ENCODE data around the gene PAPPA.

PAPPA gene

DNA sequence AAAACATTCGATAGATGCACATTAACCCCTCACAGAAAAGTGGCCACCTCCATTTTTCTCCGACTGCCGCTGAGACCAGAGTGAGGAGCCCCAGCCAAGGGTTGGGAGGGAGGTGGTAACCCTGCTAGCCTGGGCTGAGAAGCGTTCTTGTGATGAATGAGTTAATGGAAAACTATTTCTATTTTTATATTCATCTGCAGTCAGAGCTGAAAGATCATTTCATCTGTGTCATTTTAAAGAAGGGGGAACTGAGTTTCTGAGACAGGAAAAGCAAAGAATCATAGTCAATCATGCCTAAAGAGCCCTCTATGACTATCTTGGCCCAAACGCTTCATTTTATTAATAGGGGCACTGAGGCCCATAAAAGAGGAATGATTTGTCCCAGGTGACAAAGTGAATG is 229.5 kb downstream of the PAPPA start:
- no peak for DNase-seq (ENCODE audit: low read depth)

DNA sequence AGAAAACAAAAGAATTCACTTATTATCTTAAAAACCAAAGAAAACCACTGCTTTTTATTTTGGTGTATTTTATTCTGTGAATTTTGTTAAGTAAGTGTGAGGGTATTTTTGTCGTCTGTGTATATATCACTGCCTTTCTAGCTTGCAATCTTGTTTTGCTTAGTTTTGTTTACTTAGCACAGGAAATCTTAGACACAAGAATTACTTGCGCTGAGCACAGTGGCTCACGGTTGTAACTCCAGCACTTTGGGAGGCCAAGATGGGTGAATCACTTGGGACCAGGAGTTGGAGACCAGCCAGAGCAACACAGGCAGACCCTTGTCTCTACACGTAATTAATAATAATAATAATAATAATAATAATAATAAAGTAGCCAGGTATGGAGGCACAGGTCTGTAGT is 230.3 kb downstream of the PAPPA start:
- DNase-seq (ENCODE audit: low read depth) = no peak

DNA sequence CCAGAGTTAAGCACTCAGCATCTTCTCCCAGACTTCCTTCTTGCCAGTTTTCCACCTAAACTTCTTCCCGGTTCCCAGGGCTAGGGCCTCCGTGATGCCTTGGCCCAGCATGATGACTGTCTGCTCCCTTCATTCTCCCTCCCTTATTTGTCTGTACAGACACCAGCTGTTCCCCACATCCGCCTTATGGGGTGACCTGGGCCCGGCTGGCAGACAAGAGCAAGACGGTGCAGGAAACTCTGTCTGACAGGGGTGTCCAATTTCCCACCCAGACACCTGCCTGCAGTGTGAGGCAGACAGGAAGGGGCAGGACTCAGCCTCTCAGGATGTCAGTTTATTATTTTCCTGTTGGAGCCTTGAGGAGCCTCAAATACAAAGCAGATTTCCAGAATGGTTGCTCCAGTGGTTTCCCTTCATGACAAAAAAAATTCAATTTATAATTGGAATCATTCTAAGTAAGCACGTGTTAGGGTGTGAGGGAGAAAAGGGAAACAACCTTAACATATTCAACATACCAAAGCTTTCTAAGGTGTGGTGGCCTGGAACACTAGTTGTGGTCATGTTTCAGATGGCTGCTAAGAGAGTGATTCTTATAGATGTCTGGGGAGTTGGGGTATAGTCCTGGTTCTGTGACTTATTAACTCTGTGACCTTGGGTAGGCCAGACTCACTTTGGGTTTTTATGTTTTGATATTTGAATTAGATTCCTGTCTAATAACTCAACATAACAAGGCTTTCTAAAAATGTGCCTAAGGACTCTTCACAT is 234.5 kb downstream of the PAPPA start:
- DNase-seq (ENCODE audit: low read depth) = no peak

DNA sequence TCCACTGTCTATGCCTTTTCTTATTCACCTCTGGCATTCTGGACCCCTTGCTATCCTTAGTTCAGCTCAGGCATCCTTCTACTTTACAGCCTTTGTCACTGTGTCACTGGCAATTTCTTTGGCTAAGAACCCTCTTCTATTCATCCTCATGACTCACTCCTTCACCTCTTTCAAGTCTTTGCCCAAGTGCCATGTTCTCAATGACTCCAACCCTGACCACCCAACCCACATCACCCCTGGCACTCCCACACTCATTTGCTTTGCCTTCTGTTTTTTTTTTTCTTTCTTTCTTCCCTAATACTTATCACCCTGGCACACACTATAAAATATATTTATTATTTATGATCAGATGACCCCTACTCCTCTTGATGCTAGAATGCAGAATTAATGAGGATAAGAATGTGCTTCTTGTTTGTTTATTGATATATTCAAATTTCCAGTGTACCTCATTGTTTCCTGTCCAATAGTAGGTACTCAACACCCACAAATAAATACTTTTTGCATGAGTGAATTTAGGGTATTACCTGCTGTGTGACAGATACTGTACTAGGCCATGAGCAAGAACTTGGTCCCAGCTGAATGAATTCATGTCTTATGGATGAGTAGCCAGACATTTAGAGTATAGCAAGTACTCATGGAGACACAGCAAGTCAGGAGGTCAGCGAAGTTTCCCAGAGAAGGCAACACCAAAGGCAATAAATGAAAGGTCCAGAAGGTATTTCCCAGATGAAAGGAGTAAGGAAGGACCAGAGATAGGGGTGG is 236.1 kb downstream of the PAPPA start:
- DNase-seq (ENCODE audit: low read depth) = no peak

DNA sequence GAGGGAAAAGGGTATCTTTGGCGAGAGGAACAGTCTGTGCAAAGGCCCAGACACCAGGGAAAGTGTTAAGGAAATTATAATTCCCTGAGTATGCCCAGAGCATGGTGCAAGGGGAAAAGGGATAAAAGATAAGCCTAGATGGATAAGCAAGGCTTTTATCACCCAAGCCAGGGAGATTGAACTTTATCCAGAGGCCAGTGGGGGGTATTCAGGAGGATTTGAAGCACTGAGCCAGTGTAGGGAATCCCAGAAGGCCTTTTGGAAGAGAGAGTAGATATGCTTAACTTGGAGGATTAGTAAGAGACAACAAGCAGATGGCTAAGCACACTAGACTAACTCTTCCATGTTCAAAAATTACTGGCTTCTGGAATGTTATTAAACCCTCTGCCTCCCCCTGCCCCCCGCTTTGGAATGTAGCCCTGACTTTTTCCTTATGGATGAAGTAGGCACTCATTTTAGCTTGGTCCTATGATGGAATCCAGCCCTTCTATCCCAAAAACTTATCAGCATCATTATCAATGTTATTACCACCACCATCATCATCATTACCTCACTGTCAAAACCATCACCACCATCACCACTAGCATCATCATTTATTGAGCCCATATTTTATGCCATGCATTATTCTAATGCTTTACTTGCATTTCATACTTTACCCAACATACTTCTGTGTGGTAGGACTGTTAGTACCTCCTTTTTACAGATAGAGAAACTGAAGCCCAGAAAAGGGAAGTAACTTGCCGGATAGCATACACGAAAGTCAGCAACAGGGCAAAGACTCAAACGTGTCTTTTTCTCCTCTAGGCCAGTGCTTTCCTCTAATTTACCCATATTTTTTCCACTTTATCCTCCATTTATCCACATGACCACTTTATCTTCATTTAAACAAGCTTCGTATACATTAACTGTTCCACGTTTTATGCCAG is 237.0 kb downstream of the PAPPA start:
- DNase-seq (ENCODE audit: low read depth) = no peak

DNA sequence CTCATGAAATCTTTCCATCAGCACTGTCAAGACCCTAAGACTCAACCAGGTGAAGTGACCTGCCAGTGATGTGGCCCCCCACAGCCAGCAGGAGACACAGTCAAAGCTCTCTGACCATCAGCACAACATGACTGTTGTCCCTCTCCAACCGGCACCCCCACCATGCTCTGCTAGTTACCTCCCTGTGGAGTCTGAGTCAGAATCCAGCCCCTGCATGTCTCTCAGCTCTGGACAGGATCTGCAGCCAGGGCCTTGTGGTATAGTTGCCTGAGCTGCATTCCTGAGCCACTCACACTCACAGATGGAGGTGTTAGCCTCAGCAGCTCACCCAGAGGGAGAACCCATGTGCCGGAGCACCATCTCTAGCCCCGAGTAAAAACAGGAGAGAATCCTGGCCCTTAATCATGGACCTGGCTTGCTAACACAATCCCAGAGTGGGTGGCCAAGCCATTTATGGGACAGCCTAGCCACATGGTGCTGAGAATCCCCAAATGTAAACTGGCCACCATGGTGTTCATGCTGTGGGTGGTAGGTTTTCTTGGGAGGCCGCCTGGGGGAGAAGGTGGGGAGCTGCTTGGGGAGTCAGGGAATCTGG is 237.8 kb downstream of the PAPPA start:
- DNase-seq (ENCODE audit: low read depth) = no peak

DNA sequence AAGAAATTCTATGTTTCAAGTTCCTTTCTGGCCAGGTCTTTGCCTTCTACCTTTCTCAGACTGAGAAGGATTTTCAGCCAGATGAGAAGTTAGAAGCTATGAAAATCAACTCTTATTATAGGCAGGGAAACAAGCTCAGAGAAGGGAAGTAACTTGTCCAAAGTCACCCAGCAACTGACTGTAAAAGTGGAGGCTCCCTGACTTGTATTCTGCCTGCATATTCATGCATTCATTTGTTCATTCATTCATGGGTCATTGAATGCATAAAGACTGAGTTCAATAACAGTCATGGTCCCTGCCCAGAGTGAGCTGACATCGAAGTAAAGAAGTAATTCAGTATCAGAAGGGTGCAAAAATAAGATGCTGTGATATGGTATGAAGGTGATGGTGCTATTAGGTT is 239.6 kb downstream of the PAPPA start:
- DNase-seq (ENCODE audit: low read depth) = no peak

DNA sequence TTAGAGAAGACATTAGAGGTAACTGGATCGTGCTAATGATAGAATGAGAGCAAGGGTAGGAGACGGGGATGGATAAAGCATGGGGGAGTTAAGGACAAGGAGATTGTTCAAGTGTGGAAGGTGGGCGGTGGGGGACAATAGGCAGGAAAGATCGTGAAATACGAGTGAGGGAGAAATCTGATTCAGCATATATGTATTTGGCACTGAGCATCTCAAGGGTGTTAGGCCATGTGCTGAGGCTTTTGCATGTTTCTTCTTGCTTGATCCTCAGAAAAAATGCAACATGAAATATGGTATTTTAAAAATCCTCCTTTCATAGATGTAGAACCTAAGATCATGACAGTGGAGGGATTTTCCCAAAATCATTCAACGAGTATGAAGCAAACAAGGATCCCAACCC is 240.5 kb downstream of the PAPPA start:
- DNase-seq (ENCODE audit: low read depth) = no peak

DNA sequence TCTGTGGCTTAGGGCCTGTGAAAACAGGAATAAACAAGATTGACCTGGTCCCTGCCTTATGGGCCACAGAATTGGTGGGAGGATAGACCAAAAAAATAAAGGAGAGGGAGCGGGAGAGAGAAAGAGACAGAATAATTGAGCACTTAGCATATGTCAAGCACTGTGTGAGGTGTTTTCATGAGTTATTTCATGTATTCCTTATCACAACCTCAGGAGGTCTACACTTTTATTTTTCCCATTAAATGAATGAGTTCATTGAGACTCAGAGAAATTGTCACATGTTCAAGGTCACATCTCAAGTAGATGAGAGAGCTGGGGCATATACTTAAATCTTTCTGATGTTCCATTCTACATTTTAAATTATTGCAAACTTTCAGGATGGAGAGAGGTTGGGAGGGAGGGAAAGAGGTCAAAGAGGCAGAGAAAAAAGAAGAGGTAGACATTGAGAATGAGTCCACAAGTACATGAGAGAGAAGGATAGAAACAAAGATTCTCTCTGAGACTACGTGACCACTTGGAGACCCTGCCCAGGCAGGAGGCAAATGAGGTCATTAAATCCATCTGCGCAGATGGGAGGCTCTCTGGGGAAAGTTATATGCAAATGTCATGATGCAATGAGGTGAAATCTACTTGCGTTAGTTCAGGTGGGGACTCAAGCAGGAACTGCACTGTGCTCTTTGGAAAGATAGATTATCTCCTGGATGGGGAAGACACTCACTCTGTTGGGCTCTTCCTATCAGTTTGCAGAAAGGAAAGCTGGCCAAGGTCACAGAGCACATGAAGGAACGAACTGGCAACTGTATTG is 241.5 kb downstream of the PAPPA start:
- no peak for DNase-seq (ENCODE audit: low read depth)

DNA sequence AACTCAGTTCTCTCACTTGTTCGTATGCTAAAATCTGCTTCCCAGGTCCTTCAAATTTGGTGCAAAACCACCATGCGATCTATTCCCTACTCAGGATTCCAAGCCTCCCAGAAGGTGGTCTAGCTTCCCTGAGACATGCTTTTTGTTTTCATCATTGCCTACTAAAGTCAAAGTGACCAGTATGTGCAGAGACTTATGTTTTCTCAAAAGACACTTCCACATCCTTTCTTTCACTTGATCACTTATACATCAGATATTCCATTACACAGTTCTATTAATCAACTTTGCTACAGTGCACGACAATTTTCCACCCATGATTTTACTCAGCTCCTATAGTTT is 242.1 kb downstream of the PAPPA start:
- no peak for DNase-seq (ENCODE audit: low read depth)

DNA sequence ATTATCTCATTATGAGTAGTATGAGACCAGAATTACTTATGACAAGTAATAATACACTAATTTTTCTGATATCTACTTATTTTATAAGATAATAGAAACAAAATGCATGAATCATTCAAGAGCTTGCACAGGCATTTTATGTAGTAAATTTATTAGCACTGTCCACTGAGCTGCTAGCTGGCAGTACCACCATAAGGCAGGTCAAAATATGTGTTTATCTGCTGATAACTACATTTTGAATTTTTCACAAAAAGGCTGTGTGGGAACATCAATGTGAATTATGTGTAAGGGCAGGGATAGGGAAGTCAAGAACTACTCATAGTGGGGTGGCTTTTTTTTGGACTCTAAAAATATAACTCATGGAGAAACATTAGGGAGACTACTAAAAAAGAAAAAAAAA is 249.6 kb downstream of the PAPPA start:
- no peak for DNase-seq (ENCODE audit: low read depth)

DNA sequence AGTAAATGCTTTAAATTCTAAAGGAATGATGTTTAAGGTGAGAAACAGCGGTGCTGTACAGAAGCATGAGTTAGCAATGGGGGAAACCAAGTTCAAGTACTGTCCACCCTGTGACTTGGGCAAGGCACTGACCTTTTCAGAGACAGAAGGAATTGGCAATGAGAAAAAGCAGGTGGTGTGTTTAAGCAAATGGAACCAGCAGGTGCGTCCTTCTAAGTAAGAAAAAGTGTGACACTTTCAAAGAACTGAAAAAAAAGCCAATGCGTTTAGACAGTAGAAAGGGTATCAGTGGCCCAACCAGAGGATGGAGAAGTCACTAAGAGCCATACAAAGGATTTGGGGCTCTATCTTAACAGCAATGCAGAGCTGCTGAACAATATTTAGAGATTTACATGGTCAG is 250.6 kb downstream of the PAPPA start:
- DNase-seq (ENCODE audit: low read depth) = no peak

DNA sequence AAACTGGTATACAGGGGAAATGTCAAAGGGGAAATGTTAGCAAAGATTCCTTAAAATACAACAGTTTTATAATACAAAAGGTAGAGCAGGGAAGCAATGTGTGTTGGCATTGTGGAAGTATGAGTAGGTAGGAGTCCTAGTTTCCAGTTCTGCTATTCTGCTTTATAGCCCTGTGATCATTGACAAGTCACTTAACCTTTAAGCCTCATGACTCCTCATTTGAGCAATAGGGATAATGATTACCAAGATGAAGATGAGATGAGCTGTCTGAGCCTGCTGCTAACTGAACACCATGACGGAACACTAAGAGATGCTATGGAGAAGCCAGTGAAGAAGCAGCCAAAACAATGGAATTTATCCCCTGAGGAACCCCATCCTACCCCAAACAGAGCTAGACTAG is 251.7 kb downstream of the PAPPA start:
- no peak for DNase-seq (ENCODE audit: low read depth)

DNA sequence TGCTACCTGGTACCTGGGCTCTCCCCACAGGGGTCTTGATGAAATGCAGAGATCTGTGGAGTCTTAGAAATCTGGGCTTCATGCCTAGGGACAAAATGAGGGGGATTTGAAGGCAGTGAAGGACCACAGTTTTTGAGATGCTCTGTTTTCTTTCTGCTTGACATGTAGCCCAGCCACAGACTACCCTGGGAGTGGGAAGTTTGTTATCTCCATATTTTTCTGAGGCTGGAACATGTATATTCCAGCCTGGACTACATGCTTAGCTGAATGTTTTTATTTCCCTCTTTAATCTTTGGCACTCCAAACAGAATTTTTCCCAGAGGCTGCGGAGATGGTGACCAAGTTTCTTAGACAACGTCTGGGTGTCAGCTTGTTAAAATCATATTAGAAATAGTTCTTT is 252.9 kb downstream of the PAPPA start:
- no peak for DNase-seq (ENCODE audit: low read depth)

DNA sequence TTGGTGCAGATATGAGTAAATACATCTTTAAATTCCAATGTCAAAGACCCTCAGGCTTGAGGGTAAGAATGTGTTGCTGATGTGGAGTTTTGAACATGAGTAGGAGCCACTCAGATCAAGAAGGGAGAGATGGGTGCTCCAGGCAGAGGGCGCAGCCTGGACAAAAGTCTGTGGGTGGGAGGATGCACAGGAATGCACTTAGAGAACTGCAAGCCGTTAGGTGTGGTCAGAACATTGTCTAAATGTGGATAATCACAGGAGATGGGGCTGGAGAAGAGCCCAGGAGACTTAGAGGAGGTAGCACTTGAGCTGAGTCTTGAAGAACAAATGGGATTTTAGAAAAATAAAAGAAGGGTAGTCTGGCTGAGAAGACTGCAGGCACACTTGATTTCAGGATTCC is 255.5 kb downstream of the PAPPA start:
- no peak for DNase-seq (ENCODE audit: low read depth)

DNA sequence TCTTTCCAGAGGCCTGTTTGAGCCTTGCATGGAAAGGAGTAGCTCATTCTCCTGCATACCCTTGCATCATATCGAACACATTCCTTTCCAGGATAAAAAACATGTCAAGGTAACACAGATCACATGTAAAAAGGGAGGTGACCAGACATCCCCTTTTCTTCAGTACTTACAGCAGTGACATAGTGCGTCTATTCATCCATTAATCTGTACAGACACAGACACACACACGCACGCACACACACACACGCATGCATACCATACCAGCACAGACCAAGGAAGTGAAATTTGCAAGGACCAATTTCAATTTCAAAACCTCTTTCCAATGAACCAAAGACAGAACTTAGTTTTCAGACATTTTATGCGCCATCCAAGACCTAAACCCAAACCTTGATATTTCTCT is 256.0 kb downstream of the PAPPA start:
- no peak for DNase-seq (ENCODE audit: low read depth)

DNA sequence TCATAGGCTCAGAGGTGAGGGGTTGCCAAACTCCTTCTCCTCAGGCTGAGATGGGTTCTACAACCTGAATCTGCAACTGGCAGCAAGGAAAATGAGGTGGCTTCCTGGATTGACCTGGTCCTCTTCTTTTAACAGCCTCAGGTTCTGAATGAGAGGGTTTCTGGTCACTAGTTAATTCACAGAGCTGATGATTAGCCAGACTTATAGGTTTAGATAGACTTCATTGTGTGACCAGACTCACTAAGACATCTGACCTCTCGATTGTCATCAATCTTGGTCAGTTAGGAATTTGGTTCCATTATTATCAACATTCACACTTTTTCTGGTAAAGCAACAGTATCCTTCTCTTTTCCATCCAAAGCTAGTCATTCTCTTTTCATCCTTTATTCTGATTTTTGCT is 257.9 kb downstream of the PAPPA start:
- DNase-seq (ENCODE audit: low read depth) = no peak

DNA sequence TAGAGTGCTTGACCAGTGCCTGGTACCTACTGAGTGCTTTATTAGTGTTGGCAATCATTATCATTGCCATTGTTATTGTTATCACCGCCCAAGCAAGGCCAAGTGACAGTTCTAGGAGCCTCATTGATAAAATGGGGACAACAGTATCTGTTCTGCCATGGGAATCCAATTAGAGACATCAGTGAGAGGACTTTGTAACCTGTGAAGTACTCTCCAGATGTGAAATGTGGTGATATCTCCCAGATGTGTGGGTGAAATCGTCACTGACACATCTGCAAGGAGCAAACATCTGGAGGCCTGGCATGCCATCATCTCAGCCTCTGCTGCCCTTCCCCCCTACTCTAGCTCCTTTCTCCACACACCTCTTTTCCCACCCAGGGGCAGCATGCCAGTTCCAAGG is 260.8 kb downstream of the PAPPA start:
- DNase-seq (ENCODE audit: low read depth) = no peak

DNA sequence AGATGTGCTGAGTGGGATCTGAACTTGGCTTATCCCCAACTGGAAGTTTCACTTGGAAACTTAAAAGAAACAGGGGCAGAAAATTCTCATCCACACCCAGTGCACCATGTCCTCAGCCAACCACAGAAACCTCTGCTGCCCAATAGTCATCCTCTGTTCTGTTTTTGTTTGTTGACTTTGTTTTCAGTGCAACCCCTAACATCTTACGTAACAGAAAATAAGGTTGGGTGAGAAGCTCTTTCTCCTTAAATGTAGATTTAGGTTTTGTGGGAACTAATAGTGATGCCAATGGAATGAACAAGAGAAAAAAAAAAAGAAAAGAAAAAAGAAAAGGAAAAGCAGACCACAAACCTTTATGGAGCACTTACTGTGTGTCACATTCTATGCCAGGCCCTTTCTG is 262.8 kb downstream of the PAPPA start:
- no peak for DNase-seq (ENCODE audit: low read depth)

DNA sequence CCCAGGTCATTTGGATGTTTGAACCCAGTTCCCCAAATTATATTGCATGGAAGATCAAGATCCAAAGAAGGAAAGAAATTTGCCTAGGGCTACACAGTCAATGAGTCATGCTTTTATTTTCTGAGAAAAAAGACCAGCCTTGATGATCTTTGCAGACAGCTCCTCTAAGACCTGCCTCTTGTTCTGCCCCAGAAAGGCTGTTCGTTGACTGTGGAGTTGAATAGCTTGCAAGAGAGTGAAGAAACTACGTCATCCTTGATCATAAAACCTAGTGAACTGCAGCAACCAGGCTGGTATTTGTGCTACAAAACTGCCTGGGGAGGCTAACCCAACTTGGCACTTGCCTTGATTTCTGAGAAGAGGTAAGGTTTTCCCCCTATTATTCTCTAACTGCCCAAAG is 263.9 kb downstream of the PAPPA start:
- no peak for DNase-seq (ENCODE audit: low read depth)

DNA sequence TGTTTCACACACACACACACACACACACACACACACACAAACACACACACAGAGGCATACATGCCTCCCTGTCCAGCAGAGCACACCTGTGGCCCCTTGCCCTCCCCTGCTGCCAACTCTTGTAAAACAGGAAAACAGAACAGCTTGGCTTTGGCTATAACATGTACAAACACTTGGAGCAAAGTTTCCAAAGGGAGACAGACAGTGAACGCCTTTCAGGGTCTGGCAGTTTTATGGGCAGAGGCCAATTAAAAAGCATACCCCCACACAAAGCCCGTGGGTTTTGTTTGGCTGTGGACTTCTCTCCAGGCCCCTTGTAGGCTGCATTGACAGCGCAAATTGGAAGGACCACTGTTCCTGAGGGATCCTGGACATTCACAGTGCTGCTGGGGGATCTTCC is 265.6 kb downstream of the PAPPA start:
- DNase-seq (ENCODE audit: low read depth) = no peak

Data from activated T-cell treated with anti-CD3 and anti-CD28 coated beads for 1 hour (primary cell).